CD4-positive, alpha-beta T cell treated with Interferon gamma for 1 hour (primary cell): Measurements from ENCODE around the gene SDF4.

Experiments
- DNase-seq: peaks from one replicate; pipeline ENCODE4 v3.0.0-alpha.2; 2020

The SDF4 gene

DNA sequence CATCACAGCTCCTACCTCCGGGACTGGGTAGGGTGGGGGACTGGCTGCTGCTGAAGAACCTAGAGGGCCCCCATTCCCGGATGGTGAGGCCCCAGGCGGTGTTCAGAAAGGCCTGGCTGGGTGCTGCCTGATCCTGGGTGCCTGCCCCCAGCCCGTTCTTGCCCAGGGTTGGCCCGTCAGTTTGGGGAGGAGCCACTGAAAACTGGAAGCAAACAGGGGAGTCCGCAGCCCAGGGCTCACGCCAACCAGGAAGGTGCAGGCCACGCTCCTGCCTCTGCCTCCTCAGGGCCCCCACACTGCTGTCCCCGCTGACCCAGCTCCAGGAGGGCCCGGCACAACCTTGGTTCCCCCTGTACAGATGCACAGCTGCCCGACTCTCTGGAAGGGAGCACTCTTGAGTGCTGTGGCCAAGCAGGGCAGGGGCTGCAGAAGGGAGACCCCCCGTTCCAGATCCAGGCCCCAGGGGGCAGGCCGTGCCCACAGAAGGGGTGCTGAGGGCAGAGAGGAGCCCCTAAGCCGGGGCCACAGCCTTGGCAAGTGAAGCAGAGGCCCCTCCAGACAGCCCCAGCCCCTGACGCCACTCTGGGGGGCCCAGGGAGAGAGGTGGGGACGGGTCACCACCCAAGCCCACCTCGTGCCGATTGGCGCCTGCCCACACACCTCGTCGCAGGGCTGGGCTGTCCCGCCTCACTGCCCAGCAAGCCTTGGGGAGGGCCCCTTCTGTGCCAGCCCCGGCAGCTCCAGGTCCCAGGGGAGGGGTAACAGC is 9.2 kb upstream of the SDF4 start:
- no peak for DNase-seq

DNA sequence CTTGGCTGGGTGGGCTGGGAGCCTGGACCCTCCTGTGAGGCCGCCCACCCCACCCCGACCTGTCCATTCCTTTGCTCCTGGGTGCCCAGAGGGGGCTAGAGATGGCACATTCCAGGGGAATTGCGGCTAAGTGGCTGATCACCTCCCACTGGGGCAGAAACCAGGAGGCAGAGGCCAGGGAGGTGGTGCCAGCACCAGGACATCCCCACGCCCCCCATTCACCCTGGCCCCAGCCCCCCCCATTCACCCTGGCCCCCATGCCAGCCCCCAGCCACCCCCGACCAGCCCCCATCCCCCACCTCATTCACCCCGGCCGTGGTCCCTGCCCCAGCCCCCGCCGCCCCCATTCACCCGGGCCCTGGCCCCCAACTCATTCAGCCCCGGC is 8.5 kb upstream of the SDF4 start:
- no peak for DNase-seq

DNA sequence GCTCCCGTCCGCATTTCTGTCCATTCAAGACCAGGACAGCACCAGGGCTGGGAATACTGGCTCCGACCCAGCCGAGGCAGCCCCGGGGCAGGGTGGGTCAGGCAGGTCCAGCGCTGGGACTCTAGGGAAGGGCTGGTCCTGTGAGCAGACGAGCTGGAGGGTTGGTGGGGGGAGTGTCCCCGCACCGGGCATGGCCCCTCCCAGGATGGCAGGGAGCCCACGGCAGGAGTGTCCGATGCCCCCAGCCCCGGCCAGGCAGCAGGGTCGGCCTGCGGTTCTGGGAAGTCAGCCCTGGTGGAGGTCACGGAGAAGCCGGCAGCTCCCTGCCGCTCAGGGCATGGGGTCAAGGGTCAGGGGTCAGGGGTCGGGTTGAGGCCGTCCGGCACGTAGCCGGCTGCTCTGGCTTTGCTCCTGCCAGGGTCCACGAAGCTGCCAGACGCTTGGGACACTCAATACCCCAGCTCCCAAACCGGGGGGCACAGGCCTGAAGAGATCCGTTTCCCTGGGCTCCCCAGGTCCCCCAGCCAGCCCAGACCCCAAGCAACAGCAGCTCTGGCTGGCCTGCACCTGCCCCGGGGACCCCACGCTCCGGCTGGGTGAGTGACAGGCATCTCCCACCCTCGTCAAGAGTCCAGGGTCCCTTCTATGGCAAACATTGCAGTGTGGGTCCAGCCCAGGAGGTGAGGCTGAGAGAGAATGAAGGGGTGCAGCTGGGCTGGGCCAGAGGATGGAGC is 8.0 kb upstream of the SDF4 start:
- no peak for DNase-seq

DNA sequence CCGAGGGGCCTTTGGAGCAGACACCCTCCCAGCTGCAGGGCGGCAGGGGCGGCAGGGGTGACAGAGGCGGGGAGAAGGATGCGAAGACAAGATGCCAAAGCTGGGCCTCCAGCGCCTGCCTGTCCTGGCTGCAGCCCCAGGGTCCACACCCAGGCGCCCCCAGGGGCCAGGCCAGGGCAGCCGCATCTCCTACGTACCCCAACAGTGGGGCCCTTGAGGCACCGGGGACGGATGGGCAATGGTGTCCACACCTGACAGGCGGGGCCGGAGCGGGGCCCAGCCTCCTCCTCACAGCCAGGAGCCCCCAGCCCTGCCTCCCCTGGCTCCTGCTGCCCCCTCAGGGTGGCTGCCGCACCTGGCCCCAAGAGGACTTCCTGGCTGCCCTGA is 7.4 kb upstream of the SDF4 start:
- DNase-seq = no peak

DNA sequence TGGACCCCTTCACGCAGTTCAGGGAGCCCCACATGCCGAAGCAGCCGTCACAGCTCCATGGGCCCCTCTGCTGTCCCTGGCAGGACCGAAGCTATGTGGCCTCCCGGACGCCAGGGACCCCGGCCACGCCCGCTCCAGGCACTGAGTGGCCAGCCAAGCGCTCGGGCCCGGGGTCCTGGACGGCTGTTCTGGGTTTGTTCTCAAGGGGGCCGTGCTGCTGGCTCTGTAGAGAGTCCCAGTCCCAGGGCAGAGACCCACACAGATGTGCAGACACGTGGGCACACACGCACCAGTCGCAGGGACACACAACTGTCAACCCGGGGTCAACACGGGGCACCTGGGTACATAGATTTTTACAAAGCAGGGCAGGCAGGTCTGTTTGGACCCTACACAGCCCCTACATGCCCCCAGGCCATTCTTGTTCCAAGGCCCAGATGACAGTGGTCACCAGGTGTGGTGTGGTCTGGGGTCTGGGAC is 6.9 kb upstream of the SDF4 start:
- DNase-seq = no peak

DNA sequence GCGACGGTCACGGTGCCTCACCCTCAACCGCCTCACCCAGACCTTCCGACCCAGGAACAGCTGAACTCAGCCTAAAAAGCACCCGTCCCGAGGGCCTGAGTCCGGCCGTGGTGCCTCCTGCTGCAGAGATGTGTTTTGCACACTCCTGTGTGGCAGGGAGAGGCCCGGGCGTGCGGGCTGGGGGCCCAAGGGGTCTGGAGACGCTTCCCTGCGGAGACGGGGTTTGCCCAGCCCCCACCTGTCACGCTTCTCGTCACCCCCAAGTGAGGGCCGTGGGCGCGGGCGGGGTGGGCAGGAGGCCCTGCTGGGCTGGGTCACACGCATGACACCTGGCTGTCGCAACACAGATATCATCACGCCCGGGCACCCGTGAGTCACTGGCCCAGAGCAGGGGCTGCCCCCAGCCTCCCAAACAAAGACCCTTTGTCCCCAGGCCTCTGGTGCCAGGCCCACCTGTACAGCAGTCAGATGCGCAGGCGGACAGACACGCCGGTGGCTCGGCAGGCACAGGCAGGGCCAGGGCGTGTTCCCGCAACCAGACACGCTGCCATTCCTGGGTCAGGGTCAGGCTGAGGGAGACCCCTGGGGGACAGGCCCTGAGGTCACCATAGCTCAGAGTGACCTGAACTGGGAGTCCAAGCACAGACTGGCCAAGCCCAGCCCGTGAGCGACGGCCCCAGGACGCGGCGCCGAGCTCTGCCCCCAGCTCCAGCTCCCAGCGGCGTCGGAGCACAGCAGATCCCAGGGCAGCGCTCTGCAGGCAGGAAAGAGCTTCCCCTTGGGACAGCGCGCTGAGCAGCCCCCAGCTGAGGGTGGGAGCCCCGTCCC is 6.3 kb upstream of the SDF4 start:
- DNase-seq = no peak

DNA sequence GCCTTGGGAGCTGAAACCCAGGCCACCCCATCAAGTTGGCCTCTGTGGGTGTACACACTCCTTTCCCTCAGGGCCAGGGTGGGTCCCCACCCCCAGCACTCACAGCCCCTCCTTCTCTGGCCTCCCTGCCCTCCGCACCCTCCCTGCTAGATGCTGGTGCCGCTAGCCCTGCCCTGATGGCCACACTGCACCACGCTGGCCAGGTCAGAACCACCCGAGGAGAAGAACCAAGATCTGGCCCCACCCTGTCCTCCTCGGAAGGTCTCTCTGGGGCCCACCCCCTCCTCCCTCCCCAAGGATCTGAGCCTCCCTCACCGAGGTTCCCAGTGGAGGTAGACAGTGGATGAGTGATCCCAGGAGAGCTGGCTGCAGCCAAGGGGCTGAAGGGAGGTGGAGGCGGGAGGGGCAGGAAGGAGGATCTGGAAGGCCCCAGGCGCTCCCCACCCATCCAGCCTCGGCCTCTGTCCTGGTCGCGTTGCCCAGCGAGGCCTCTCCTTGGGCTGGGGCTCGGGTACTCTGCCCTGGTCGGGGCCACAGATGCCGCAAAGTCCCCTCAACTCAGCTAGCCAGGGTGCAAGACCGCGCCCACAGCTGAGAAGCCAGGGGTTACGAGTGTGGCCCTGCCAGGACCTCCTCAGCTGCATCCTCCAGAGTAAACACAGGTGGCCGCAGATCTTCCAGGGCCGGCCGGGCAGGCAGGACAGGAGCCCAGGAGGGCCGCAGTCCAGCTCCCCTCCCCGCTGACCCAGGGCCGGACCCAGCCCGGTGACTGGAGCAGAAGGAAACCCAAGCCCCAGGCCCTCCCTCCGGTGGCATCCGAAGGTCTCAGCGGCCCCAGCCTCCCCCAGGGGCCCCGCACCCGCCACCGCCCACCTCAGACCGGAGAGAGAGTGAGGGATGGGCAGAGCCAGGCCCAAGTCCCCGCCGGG is 5.4 kb upstream of the SDF4 start:
- no peak for DNase-seq

DNA sequence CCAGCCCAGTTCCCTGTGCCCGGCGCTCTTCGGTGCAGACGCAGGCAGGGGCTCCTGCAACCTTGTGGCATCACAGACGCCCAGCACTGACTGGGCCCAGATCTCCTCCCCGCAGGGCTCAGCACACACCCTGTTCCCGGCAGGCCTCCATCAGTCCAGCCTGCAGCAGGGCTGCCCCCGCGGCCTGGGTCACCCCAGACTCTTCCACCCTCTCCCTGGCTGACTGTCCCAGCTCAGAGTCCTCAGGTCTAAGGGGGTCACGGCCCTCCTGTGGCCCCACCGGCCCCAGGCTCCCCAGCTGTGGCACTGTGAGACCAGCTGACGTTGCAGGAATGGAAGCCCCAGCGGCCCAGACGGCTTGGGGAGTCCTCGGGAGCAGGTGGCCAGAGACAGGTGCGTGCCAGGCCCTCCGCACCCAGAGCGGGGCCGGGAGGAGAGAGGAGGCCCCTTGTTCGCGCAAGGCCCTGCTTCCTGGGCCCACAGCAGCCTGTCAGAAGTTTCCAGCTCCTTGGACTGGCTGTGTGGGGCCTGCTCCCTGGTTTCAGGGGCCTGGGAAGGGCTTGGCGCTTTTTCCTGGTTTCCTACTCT is 4.5 kb upstream of the SDF4 start:
- DNase-seq = no peak

DNA sequence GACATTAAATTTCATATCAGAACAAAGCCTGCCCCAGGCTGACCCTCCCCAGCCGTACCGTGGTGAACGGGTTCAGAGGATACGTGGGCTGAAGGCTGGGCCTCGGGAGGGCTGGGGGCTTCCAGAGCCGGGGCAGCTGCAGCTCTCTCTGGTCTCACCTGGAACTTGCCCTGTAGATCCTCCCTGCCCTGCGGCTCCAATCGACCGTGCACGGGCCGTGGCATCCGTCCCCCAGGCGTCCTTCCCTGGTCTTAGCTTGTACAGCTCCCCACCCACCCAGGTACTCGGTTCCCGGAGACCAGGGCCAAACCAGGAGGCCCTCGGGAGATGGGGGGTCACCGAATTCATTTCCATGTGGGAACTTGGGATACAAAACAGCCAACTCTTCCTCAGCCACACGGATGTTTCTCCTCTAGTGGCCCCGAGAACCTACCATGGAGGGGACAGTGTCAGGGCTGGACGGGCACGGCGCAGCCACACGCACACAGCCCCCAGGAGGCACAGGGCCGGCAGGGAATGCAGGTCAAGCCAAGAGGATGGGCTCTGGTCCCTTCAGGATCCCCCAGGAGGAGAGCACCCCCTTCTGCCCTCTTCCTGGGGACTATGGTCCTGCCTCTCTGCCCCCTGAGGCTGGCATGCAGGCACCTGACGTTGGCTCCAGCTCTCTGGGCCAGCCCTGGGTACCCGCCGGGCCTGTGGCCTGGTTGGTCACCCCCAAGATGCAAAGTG is 3.4 kb upstream of the SDF4 start:
- DNase-seq = no peak

DNA sequence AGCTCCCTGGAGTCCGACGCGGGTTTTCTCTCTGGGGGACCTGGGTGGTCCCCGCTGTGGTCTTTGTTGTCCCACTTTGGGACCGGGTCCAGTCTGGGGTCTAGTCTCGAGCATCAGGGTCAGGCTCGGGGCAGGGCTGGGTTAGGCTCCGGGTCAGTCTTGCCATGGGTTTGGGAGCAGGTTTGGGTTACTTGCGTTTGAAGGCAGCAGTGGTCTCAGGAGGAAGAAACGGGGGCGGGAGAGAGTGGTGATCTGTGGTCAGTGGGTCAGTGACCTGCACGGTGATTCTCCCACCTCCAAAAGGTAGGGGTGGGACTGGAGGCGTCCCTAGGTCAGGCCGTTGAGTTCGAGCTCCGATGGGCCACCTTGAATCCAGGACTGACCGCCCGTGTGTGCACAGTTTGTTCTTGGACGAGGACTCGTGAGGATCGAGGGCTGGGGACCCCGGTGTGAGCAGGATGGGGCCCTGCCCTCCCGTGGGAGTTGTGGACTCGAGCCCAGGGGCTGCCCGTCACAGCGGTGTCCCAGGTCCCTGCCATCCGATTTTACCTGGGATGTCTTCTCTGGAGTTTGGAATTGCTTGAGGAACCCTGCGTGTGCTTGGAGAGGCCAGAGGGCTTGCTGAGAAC is 2.5 kb upstream of the SDF4 start:
- DNase-seq = no peak

DNA sequence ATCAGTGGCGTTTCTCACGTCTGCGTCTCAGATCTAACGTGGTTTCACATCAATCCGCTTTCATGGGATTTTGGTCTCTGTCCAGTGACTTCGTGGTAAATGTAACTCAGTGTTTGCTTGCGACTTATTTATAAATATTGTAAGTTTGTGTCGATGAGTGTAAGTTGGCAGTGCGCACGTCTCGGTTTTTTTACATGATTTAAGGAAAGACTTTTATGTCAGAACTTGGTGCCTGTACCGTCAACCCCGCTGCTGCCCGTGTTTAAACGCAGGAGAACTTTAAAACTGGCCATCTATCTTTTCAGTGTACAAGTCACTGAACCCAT is 1.7 kb upstream of the SDF4 start:
- no peak for DNase-seq

DNA sequence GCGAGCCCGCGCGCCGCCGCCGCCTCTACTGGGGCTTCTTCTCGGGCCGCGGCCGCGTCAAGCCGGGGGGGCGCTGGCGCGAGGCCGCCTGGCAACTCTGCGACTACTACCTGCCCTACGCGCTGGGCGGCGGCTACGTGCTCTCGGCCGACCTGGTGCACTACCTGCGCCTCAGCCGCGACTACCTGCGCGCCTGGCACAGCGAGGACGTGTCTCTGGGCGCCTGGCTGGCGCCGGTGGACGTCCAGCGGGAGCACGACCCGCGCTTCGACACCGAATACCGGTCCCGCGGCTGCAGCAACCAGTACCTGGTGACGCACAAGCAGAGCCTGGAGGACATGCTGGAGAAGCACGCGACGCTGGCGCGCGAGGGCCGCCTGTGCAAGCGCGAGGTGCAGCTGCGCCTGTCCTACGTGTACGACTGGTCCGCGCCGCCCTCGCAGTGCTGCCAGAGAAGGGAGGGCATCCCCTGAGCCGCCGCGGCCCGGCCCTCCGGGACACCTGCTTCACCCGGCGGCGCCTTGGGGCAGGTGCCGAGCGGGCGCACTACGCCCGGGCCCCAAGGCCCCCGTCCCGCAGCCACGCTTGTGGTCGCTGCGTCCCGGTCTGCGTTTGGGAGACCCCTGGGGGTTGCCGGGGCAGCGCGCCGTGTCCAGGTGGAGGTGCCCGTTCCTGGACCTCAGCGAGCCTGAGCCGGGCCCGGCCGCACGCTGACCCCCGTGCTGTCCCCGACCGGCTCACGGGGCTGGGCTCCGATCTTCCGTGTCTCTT is 1.2 kb upstream of the SDF4 start:
- DNase-seq = no peak

DNA sequence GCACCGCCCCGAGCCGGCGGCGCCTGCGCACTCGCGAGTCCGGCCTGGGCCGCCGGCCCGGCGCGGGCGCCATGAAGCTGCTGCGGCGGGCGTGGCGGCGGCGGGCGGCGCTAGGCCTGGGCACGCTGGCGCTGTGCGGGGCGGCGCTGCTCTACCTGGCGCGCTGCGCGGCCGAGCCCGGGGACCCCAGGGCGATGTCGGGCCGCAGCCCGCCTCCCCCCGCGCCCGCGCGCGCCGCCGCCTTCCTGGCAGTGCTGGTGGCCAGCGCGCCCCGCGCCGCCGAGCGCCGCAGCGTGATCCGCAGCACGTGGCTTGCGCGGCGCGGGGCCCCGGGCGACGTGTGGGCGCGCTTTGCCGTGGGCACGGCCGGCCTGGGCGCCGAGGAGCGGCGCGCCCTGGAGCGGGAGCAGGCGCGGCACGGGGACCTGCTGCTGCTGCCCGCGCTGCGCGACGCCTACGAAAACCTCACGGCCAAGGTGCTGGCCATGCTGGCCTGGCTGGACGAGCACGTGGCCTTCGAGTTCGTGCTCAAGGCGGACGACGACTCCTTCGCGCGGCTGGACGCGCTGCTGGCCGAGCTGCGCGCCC is 501 bp upstream of the SDF4 start, which contains the start of gene B3GALT6:
B3GALT6 (plus strand) TSS at position 30 of the 588 bp plus-strand sequence; CDS start at position 72, 42 bp downstream.
- DNase-seq = no peak

DNA sequence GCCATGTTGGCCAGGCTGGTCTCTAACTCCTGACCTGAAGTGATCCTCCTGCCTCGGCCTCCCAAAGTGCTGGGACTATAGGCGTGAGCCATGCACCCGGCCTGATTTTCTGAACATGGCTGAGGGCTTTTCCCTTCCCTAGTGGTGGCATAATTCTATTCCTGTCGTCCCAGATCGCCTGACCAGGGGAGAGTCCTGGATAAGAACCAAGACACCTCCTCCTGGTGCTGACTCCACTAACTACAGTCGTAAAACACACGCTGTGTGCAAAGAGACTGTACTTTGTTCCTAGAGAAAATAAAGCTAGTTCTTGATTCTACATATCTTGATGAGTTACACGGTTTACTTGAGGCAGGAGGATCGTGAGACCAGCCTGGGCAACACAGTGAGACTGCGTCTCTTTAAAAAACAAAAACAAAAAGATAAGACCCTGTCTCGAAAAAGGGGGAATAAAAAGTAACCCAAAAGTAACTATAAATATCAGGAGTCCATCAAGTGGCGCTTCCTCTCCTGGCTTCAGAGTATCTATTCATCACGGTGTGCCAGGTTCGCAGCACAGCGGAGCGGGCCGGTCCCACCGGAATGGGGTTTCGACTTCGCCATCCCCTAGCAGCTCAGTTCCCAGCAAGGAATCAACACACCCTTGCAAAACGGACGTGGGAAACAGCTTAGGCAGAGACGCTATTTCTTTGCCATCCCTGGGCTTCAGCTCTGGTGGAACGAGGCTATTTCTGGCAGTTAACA is 973 bp downstream of the SDF4 start:
- no peak for DNase-seq

DNA sequence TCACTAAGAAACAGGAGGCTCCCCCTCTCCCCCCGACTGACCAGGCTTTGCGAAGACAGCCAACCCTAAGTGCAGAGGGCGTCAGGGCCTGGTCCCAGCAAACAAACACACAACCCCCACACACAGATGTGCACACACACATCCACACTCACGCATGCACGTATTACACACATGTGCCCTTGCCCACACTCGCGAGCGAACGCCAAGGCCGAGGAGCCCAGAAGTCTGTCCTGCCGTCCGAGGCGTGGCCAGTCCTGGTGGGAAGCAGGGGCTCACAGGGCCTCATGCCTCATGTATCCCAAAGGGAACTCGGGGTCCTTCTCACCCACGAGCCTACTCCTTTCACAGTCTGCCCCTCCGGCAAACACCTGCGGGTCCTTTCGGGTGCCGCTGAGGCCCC is 2.0 kb downstream of the SDF4 start:
- no peak for DNase-seq

DNA sequence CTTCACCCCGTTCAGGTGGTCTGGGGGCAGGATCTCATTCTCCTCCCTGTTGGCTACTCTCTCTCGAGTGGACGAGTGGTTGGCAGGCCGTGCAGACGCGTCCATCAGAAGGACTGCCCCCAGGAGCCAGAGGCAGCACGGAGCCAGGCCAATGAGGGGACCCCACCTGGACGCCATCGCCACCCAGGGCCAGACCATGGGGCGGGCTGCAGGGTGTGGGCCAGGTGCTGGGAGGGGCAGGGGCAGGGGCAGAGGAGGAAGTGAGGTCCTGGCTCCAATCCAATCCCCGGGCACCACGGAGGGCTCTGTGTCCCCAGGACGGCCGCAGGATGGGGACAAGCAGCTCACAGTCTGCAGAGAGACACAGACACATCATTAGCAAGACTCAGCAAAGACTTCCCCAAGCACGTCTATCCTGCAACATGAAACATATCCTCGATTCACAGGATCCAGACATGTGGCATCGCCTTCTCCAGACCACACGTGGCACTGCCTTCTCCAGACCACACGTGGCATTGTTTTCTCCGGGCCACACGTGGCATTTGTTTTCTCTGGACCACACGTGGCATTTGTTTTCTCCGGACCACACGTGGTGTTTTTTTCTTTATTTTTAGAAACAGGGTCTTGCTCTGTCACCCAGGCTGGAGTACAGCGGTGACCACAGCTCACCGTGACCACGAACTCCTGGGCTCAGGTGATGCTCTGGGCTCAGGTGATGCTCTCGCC is 3.0 kb downstream of the SDF4 start:
- no peak for DNase-seq

DNA sequence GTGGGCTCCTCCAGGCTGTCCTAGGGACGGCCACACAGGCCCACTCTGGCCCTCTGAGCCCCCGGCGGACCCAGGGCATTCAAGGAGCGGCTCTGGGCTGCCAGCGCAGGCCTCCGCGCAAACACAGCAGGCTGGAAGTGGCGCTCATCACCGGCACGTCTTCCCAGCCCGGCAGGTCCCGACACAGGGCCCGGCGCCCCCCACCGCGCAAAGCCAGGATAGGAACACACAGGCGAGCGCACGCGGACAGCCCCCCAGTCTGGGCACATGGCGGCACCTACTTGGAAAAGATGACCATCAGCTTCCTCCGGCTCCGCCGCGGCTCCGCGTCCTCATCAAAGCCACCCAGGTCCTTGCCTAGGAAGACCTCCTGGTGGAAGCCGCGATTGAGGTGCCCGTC is 3.6 kb downstream of the SDF4 start:
- no peak for DNase-seq

DNA sequence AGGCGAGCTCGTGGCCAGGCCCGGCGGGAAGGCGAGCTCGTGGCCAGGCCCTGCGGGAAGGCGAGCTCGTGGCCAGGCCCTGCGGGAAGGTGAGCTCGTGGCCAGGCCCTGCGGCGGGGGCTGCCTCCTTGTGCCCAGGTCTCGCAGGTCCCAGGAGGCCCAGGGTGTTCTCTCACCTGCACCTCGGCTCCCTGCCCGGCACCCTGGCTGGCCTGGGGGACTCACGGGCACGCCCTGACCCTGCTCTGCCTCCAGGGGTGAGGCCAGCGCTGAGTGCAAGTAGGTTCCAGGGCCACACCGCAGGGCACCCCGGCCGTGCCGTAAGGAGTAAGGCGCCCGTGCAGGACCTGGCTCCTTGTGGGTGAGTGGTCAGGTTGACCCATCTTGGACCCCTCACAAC is 4.4 kb downstream of the SDF4 start:
- DNase-seq = no peak
